ENCODE results near the gene S100A5. TPM values are rescaled to one million over a fixed set of nuclear protein-coding genes. Genes with fewer than 3 reads are reported as not detected.

Gene S100A5
- total RNA-seq, 1 experiment from 2014 or later, result not detected

- H3K4me1 Mint-ChIP-seq (ENCODE audit: insufficient read depth, unreplicated experiment), result peaks cover 24% of the 10 kb centered on the region
- H3K4me3 Mint-ChIP-seq (ENCODE audit: unreplicated experiment), result no peak overlapping the region
- intact Hi-C loops (cut with micrococcal nuclease), result no loop called here
- no TSS peak for BruUV-seq (replicated peaks)
- no peaks in the 10 kb centered on the region for H3K27me3 Mint-ChIP-seq (ENCODE audit: insufficient read depth, unreplicated experiment)
- no peaks in the 10 kb centered on the region for H3K9me3 Mint-ChIP-seq (ENCODE audit: unreplicated experiment)
- TF ChIP-seq CTCF (IDR thresholded peaks at IDR 0.05; ENCODE audit: unreplicated experiment), result no peak
- ChIA-PET POLR2A (interaction anchor here (0.6 to 36.1 kb wide), 5 partner anchors 12 to 54 kb away, joined by 3 to 2106 read pairs (median 4); partner anchors contain the start of genes S100A2, S100A3, S100A4 and S100A5), CTCF (interaction anchor here (0.7 to 4.2 kb wide), 4 partner anchors 9 to 49 kb away, joined by 3 to 53 read pairs (median 3); no protein-coding TSS in a partner anchor)
- H3K36me3 Mint-ChIP-seq (ENCODE audit: insufficient read depth, unreplicated experiment), result no peaks in the 10 kb centered on the region
- DNase-seq (ENCODE audit: unreplicated experiment), result no peak
- H3K27ac Mint-ChIP-seq (ENCODE audit: low read depth, unreplicated experiment), result no peak overlapping the region
Measured at GRCh38 chr1:153519242-153519641, 21.5 kb downstream of the S100A5 start.

- H3K36me3 Mint-ChIP-seq (ENCODE audit: insufficient read depth, unreplicated experiment), result no peaks in the 10 kb centered on the region
- no peak for TF ChIP-seq CTCF (IDR thresholded peaks at IDR 0.05; ENCODE audit: unreplicated experiment)
- H3K27me3 Mint-ChIP-seq (ENCODE audit: insufficient read depth, unreplicated experiment), result no peaks in the 10 kb centered on the region
- H3K4me1 Mint-ChIP-seq (ENCODE audit: insufficient read depth, unreplicated experiment), result peaks cover 39% of the 10 kb centered on the region
- ChIA-PET CTCF (interaction anchor here (0.7 to 12.9 kb wide), 18 partner anchors 9 to 163 kb away, joined by 3 to 379 read pairs (median 4); partner anchors contain the start of genes S100A13, S100A14, S100A2 and SNAPIN), POLR2A (interaction anchor here (0.6 to 22.5 kb wide), 29 partner anchors 9 to 1533 kb away, joined by 3 to 780 read pairs (median 5); partner anchors contain the start of genes CHTOP, CREB3L4, INTS3 and S100A13)
- no TSS peak for BruUV-seq (replicated peaks)
- no peaks in the 10 kb centered on the region for H3K9me3 Mint-ChIP-seq (ENCODE audit: unreplicated experiment)
- H3K4me3 Mint-ChIP-seq (ENCODE audit: unreplicated experiment), result peak overlapping the region; percentile 26
- peak; percentile 94 for DNase-seq (ENCODE audit: unreplicated experiment)
- intact Hi-C loops (cut with micrococcal nuclease), result no loop called here
- H3K27ac Mint-ChIP-seq (ENCODE audit: low read depth, unreplicated experiment), result peak overlapping the region; percentile 50
Measured at GRCh38 chr1:153515504-153516394, 25.0 kb downstream of the S100A5 start.

GRCh38 chr1:153513666-153514065 lies 27.1 kb downstream of the S100A5 start:
- H3K4me3 Mint-ChIP-seq (ENCODE audit: unreplicated experiment), result no peak overlapping the region
- ChIA-PET POLR2A (interaction anchor here (1.1 to 22.5 kb wide), 8 partner anchors 19 to 121 kb away, joined by 3 to 780 read pairs (median 4); partner anchors contain the start of genes S100A16, S100A2, S100A5 and S100A6), CTCF (interaction anchor here (0.6 to 12.9 kb wide), 13 partner anchors 11 to 464 kb away, joined by 3 to 379 read pairs (median 5); partner anchors contain the start of genes JTB and S100A6)
- intact Hi-C loops (cut with micrococcal nuclease), result no loop called here
- H3K27me3 Mint-ChIP-seq (ENCODE audit: insufficient read depth, unreplicated experiment), result no peaks in the 10 kb centered on the region
- H3K27ac Mint-ChIP-seq (ENCODE audit: low read depth, unreplicated experiment), result no peak overlapping the region
- DNase-seq (ENCODE audit: unreplicated experiment), result no peak
- no peaks in the 10 kb centered on the region for H3K9me3 Mint-ChIP-seq (ENCODE audit: unreplicated experiment)
- no peaks in the 10 kb centered on the region for H3K36me3 Mint-ChIP-seq (ENCODE audit: insufficient read depth, unreplicated experiment)
- no peak for TF ChIP-seq CTCF (IDR thresholded peaks at IDR 0.05; ENCODE audit: unreplicated experiment)
- BruUV-seq (replicated peaks), result no TSS peak
- H3K4me1 Mint-ChIP-seq (ENCODE audit: insufficient read depth, unreplicated experiment), result peaks cover 47% of the 10 kb centered on the region

- H3K9me3 Mint-ChIP-seq (ENCODE audit: unreplicated experiment), result no peaks in the 10 kb centered on the region
- TF ChIP-seq CTCF (IDR thresholded peaks at IDR 0.05; ENCODE audit: unreplicated experiment), result no peak
- POLR2A ChIA-PET, result interaction anchor here (1.2 to 22.5 kb wide), 6 partner anchors 20 to 55 kb away, joined by 3 to 780 read pairs (median 64); partner anchors contain the start of genes S100A2, S100A3, S100A5 and S100A6
- H3K4me1 Mint-ChIP-seq (ENCODE audit: insufficient read depth, unreplicated experiment), result peaks cover 47% of the 10 kb centered on the region
- CTCF ChIA-PET, result interaction anchor here (0.7 to 12.9 kb wide), 7 partner anchors 12 to 161 kb away, joined by 3 to 379 read pairs (median 15); no protein-coding TSS in a partner anchor
- BruUV-seq (replicated peaks), result no TSS peak
- DNase-seq (ENCODE audit: unreplicated experiment), result no peak
- intact Hi-C loops (cut with micrococcal nuclease), result no loop called here
- H3K27ac Mint-ChIP-seq (ENCODE audit: low read depth, unreplicated experiment), result no peak overlapping the region
- no peaks in the 10 kb centered on the region for H3K27me3 Mint-ChIP-seq (ENCODE audit: insufficient read depth, unreplicated experiment)
- no peak overlapping the region for H3K4me3 Mint-ChIP-seq (ENCODE audit: unreplicated experiment)
- no peaks in the 10 kb centered on the region for H3K36me3 Mint-ChIP-seq (ENCODE audit: insufficient read depth, unreplicated experiment)
Measured at GRCh38 chr1:153513023-153513422, 27.7 kb downstream of the S100A5 start.

Measured in MCF 10A (cell line).